ENCODE measurements around the gene EXOSC2. TPM values are rescaled to one million over a fixed set of nuclear protein-coding genes. Genes with fewer than 3 reads are reported as not detected.

The EXOSC2 gene
- total RNA-seq, 6 experiments from 2014 or later = 9.3 to 15.9 (median 13.3) TPM

DNA sequence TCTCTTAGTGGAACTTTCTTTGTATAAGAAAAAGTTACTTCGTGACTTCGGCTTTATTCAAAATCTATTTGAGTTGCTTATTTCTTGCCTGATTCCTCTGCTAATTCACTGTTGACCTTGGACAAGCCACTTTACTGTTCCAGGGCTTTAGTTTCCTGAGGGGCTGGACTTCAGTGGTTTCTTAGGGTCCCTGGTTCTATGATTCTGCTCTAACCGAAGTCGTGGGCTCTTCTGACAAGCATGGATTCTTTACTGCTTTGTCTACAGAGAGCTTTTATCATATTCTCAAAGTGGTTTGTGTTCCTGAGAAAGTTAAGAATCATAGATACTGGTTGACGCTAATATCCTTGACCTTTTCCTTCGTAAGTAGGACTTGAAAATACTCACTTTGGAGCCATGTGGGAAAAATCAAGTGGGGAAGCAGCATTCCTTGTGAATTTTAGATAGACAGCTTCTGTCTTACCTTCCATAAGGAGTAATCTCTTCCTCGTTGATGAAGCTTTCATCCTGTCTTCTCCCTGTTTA, 21.1 kb downstream of the EXOSC2 start:
- peak overlapping the region in 2 of 3 donors; percentile 18 to 96 for H3K27ac ChIP-seq
- H3K4me3 ChIP-seq = peak overlapping the region; percentile 90 to 97 (median 92)
- no peaks in the 10 kb centered on the region for H3K36me3 ChIP-seq
- 19% methylated on average over 7 of the region's 7 CpGs for WGBS (ENCODE audit: insufficient coverage, low coverage, low lambda C conversion rate, missing lambda C conversion rate)
- intact Hi-C loops (cut with DNase I) = no loop called here
- no peaks in the 10 kb centered on the region for H3K27me3 ChIP-seq
- DNase-seq (no peak), ATAC-seq (no peak)
- no peaks in the 10 kb centered on the region for H3K9me3 ChIP-seq
- TF ChIP-seq POLR2A (IDR thresholded peaks at IDR 0.05) (no peak), CTCF (IDR thresholded peaks at IDR 0.05) (no peak)
- peaks cover 0 to 31% (median 0%) of the 10 kb centered on the region in 4 donors for H3K4me1 ChIP-seq

DNA sequence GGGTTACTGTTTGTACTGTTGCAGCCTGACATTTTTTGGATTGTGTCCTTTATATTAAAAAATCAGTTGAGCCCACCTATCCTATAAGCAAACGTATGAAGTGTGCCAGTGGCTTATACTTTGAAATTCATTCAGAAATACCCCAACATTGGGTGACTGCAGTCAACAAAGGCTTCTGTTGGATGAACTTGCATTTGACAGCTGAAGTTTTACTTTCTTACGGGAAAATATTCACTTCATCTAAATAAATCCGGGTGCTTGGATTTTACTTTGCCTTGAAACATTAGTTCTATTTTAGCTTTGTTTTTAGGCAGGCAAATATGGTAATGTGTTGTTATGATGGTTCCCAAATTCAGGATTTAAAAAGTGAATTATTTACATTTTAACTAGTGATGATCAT, 21.7 kb downstream of the EXOSC2 start:
- TF ChIP-seq POLR2A (IDR thresholded peaks at IDR 0.05) (no peak), CTCF (IDR thresholded peaks at IDR 0.05) (no peak)
- H3K4me3 ChIP-seq = peak overlapping the region; percentile 90 to 97 (median 92)
- WGBS (ENCODE audit: insufficient coverage, low coverage, low lambda C conversion rate, missing lambda C conversion rate) = 13% methylated on average over 3 of the region's 3 CpGs
- no peak for DNase-seq
- H3K27ac ChIP-seq = peak overlapping the region in 2 of 3 donors; percentile 18 to 96
- H3K36me3 ChIP-seq = no peaks in the 10 kb centered on the region
- no peaks in the 10 kb centered on the region for H3K27me3 ChIP-seq
- H3K9me3 ChIP-seq = no peaks in the 10 kb centered on the region
- intact Hi-C loops (cut with DNase I) = no loop called here
- peaks cover 0 to 31% (median 0%) of the 10 kb centered on the region in 4 donors for H3K4me1 ChIP-seq
- ATAC-seq = no peak

DNA sequence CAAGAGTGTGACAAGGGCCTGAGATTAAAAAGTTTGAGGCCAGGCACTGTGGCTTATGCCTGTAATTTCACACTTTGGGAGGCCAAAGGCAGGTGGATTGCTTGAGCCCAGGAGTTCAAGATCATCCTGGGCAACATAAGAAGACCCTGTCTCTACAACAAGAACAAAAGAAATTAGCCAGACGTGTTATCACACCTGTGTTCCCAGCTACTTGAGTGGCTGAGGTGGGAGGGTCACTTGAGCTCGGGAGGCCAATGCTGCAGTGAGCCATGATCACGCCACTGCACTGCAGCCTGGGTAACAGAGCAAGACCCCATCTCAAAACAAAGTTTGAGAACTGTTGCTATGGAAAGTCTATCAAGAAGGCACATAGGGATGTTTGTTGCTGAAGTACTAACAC, 25.0 kb downstream of the EXOSC2 start:
- DNase-seq (no peak), ATAC-seq (no peak)
- Histone ChIP-seq H3K27me3 (no peaks in the 10 kb centered on the region), H3K27ac (no peak overlapping the region), H3K4me1 (peaks cover 0 to 30% (median 0%) of the 10 kb centered on the region in 4 donors), H3K9me3 (no peaks in the 10 kb centered on the region), H3K36me3 (no peaks in the 10 kb centered on the region), H3K4me3 (no peak overlapping the region)
- WGBS (ENCODE audit: insufficient coverage, low coverage, low lambda C conversion rate, missing lambda C conversion rate) = 84% methylated on average over 3 of the region's 3 CpGs
- intact Hi-C loops (cut with DNase I) = no loop called here
- TF ChIP-seq CTCF (IDR thresholded peaks at IDR 0.05) (no peak), POLR2A (IDR thresholded peaks at IDR 0.05) (no peak)

GRCh38 chr9:130720762-130721161, 27.2 kb downstream of the EXOSC2 start:
- ATAC-seq = no peak
- H3K4me1 ChIP-seq = peaks cover 0 to 8% (median 0%) of the 10 kb centered on the region in 4 donors
- no peak for DNase-seq
- H3K9me3 ChIP-seq = no peaks in the 10 kb centered on the region
- 93% methylated on average over 10 of the region's 10 CpGs for WGBS (ENCODE audit: insufficient coverage, low coverage, low lambda C conversion rate, missing lambda C conversion rate)
- intact Hi-C loops (cut with DNase I) = no loop called here
- H3K36me3 ChIP-seq = no peaks in the 10 kb centered on the region
- no peaks in the 10 kb centered on the region for H3K27me3 ChIP-seq
- TF ChIP-seq POLR2A (IDR thresholded peaks at IDR 0.05) = no peak
- no peak overlapping the region for H3K27ac ChIP-seq
- H3K4me3 ChIP-seq = no peak overlapping the region

DNA sequence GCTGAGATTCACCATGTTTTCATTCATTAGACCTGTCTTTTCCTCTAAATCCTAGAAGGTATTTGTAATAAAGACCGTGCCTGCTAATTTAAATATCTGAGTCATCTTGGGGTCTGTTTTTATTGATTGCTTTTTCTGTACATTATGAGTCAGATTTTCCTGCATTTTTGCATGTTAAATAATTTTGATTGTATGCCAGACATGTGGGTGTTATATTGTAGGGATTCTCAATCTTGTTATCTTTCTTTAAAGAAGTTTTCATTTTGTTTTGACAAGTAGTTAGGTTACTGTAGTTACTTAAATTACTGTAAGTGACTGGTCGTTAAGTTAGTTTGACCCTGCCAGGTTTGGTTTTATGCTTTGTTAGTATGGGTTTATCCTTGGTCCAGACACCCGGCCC, 35.1 kb downstream of the EXOSC2 start:
- intact Hi-C loops (cut with DNase I) = no loop called here
- H3K4me1 ChIP-seq = peaks cover 0 to 17% (median 0%) of the 10 kb centered on the region in 4 donors
- WGBS (ENCODE audit: insufficient coverage, low coverage, low lambda C conversion rate, missing lambda C conversion rate) = 75% methylated on average over 3 of the region's 3 CpGs
- ATAC-seq = no peak
- H3K27ac ChIP-seq = no peak overlapping the region
- H3K36me3 ChIP-seq = no peaks in the 10 kb centered on the region
- no peaks in the 10 kb centered on the region for H3K9me3 ChIP-seq
- H3K4me3 ChIP-seq = no peak overlapping the region
- DNase-seq = no peak
- no peak for TF ChIP-seq CTCF (IDR thresholded peaks at IDR 0.05)
- TF ChIP-seq POLR2A (IDR thresholded peaks at IDR 0.05) = no peak
- no peaks in the 10 kb centered on the region for H3K27me3 ChIP-seq
